WTC11 (cell line): Measurements from ENCODE around the gene DHRS7B. TPM values are rescaled to one million over a fixed set of nuclear protein-coding genes. Genes with fewer than 3 reads are reported as not detected.

Source experiments
- ATAC-seq: fragments of 200-7000 bp; cut with Tn5 transposase; 2 replicates; pipeline ENCODE4 v1.10.0; 2021; ENCODE audit warnings: mild to moderate bottlenecking, moderate library complexity
- CTCF ChIA-PET: fragments of 300-600 bp; sonication (Branson Sonifier 250); formaldehyde crosslinking; loops from one replicate; lab custom pipeline; 2021; ENCODE audit warnings: antibody characterized with exemption; lab: Charles Lee
- POLR2A ChIA-PET: fragments of 350-600 bp; sonication (Branson Sonifier 250); formaldehyde crosslinking; loops from one replicate; lab custom pipeline; 2021; ENCODE audit warnings: antibody characterized with exemption; lab: Charles Lee
- DNase-seq: peaks from one replicate; pipeline ENCODE4 v3.0.0; 2021; ENCODE audit warnings: low spot score
- H3K27ac Mint-ChIP-seq: 2 replicates; pipeline ENCODE4 v1.8.0; 2021; ENCODE audit warnings: mixed read lengths
- H3K27me3 Mint-ChIP-seq: 2 replicates; pipeline ENCODE4 v1.8.0; 2021; ENCODE audit warnings: low read depth, mild to moderate bottlenecking, moderate library complexity, mixed read lengths
- H3K36me3 Mint-ChIP-seq: 2 replicates; pipeline ENCODE4 v1.8.0; 2021; ENCODE audit warnings: mixed read lengths
- H3K4me1 Mint-ChIP-seq: 2 replicates; pipeline ENCODE4 v1.8.0; 2022; ENCODE audit warnings: mixed read lengths
- H3K4me3 Mint-ChIP-seq: 2 replicates; pipeline ENCODE4 v1.8.0; 2021; ENCODE audit warnings: mild to moderate bottlenecking, moderate library complexity, mixed read lengths
- H3K9me3 Mint-ChIP-seq: 2 replicates; pipeline ENCODE4 v1.8.0; 2021; ENCODE audit warnings: mixed read lengths
- FOXK1 ChIP-seq: sonication (generic); formaldehyde crosslinking; IDR thresholded peaks from 2 replicates; pipeline ENCODE4 v1.8.0; 2022; ENCODE audit warnings: mild to moderate bottlenecking, moderate library complexity, missing genetic modification reagents
- GRHL2 ChIP-seq: fragments of 250-450 bp; sonication (Bioruptor Pico); IDR thresholded peaks from 2 replicates; pipeline ENCODE4 v1.8.0; 2022; ENCODE audit warnings: mild to moderate bottlenecking, moderate library complexity; ENCODE audit not compliant: insufficient replicate concordance, severe bottlenecking
- GTF2I ChIP-seq: fragments of 250-450 bp; sonication (Bioruptor Pico); conservative IDR thresholded peaks from 2 replicates; pipeline ENCODE4 v1.4.0; 2021; ENCODE audit warnings: mild to moderate bottlenecking
- MXD4 ChIP-seq: fragments of 250-450 bp; sonication (Bioruptor Pico); IDR thresholded peaks from 2 replicates; pipeline ENCODE4 v1.8.0; 2021; ENCODE audit warnings: mild to moderate bottlenecking, moderate library complexity, borderline replicate concordance
- TEAD1 ChIP-seq: sonication (generic); formaldehyde crosslinking; IDR thresholded peaks from 2 replicates; pipeline ENCODE4 v1.8.0; 2022; ENCODE audit warnings: mild to moderate bottlenecking, missing genetic modification reagents
- total RNA-seq: library from RNA; stranded (reverse); gene quantifications from 3 replicates; pipeline ENCODE4 v1.2.3, GENCODE V29; 2021
- TF ChIP-seq, protein P1 (sequence below): sonication (generic); formaldehyde crosslinking; IDR thresholded peaks from 2 replicates; pipeline ENCODE4 v1.8.1; 2022; ENCODE audit warnings: mild to moderate bottlenecking, missing genetic modification reagents, moderate library complexity, borderline replicate concordance
- TF ChIP-seq, protein P2 (sequence below): fragments of 200-600 bp; IDR thresholded peaks from 2 replicates; pipeline ENCODE4 v1.8.0; 2022; ENCODE audit warnings: antibody characterized with exemption
- TF ChIP-seq, protein P3 (sequence below): sonication (generic); formaldehyde crosslinking; IDR thresholded peaks from 2 replicates; pipeline ENCODE4 v1.8.1; 2023; ENCODE audit warnings: mild to moderate bottlenecking, missing genetic modification reagents, moderate library complexity
- TF ChIP-seq, protein P4 (sequence below): sonication (generic); formaldehyde crosslinking; conservative IDR thresholded peaks from 2 replicates; pipeline ENCODE4 v1.8.1; 2022; ENCODE audit warnings: mild to moderate bottlenecking, missing genetic modification reagents
- TF ChIP-seq, protein P5 (sequence below): fragments of 250-450 bp; sonication (Bioruptor Pico); IDR thresholded peaks from 2 replicates; pipeline ENCODE4 v1.8.0; 2021; ENCODE audit warnings: mild to moderate bottlenecking
- TF ChIP-seq, protein P6 (sequence below): sonication (generic); formaldehyde crosslinking; IDR thresholded peaks from 2 replicates; pipeline ENCODE4 v1.8.0; 2022; ENCODE audit warnings: mild to moderate bottlenecking, missing genetic modification reagents
- TF ChIP-seq, protein P7 (sequence below): sonication (generic); formaldehyde crosslinking; IDR thresholded peaks from 2 replicates; pipeline ENCODE4 v1.8.0; 2023; ENCODE audit warnings: missing genetic modification reagents, mild to moderate bottlenecking, borderline replicate concordance
- TF ChIP-seq, protein P8 (sequence below): fragments of 250-450 bp; sonication (Bioruptor Pico); IDR thresholded peaks from 2 replicates; pipeline ENCODE4 v1.9.0; 2021; ENCODE audit warnings: mild to moderate bottlenecking
- TF ChIP-seq, protein P9 (sequence below): sonication (generic); formaldehyde crosslinking; IDR thresholded peaks from 2 replicates; pipeline ENCODE4 v1.8.1; 2023; ENCODE audit warnings: mild to moderate bottlenecking, missing genetic modification reagents, moderate library complexity
- TF ChIP-seq, protein P10 (sequence below): sonication (generic); formaldehyde crosslinking; IDR thresholded peaks from 2 replicates; pipeline ENCODE4 v1.8.0; 2022; ENCODE audit warnings: mild to moderate bottlenecking, missing genetic modification reagents

The DHRS7B gene
- total RNA-seq, 1 experiment from 2014 or later, result 15.6 TPM

DNA sequence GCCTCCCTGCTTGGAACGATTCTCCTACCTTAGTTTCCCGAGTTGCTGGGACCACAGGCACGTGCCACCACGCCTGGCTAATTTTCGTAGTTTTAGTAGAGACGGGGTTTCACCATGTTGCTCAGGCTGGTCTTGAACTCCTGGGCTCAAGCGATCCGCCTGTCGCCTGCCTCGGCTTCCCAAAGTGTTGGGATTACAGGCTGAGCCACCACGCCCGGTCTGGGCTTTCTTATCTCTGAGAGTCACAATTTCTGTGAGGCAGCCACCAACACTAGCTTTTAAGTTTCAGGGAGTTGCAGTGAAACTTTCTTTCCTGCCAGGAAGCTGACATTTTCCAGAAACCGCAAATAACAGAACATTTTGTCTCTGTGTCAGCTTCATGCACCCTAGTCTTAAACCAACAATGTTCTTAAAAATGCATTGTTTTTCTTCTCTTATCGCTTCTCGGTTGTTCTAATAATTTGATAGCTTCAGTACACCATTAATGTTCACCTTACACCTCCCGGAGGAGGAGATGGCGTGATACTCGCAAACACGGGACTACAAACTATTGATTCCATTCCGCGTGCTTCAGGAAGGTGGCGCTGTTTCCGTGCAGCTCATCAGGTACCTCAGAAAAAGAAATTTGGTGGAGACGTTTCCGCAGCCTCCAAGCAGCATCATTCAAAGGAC is 7.4 kb upstream of the DHRS7B start:
- H3K27me3 Mint-ChIP-seq, result peaks cover 3% of the 10 kb centered on the region; the same call in 1 of the 2 replicates
- no peaks in the 10 kb centered on the region for H3K9me3 Mint-ChIP-seq
- 0 out of 2 replicates have a peak overlapping the region, but pooled peaks have one; percentile 17 for H3K4me3 Mint-ChIP-seq
- POLR2A ChIA-PET, result interaction anchor here (0.9 to 2.2 kb wide), 3 partner anchors 13 to 76 kb away, joined by 5 to 7 read pairs (median 5); partner anchors contain the start of gene USP22
- DNase-seq, result peak; percentile 70
- H3K27ac Mint-ChIP-seq, result peak overlapping the region; percentile 24; the same call in 1 of the 2 replicates
- peak; percentile 86 for ATAC-seq
- H3K4me1 Mint-ChIP-seq, result peaks cover 18% of the 10 kb centered on the region
- CTCF ChIA-PET, result interaction anchor here (0.6 to 3.3 kb wide), 36 partner anchors 8 to 1723 kb away, joined by 3 to 31 read pairs (median 4); partner anchors contain the start of gene NATD1
- no peaks in the 10 kb centered on the region for H3K36me3 Mint-ChIP-seq
- TF ChIP-seq, protein P1, sequence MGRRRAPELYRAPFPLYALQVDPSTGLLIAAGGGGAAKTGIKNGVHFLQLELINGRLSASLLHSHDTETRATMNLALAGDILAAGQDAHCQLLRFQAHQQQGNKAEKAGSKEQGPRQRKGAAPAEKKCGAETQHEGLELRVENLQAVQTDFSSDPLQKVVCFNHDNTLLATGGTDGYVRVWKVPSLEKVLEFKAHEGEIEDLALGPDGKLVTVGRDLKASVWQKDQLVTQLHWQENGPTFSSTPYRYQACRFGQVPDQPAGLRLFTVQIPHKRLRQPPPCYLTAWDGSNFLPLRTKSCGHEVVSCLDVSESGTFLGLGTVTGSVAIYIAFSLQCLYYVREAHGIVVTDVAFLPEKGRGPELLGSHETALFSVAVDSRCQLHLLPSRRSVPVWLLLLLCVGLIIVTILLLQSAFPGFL (CRISPR knock-in tag), result no peak
- TF ChIP-seq GRHL2 (CRISPR knock-in tag) (no peak), TEAD1 (CRISPR knock-in tag) (no peak; the same call in 1 of the 2 replicates)
- TF ChIP-seq, protein P2, sequence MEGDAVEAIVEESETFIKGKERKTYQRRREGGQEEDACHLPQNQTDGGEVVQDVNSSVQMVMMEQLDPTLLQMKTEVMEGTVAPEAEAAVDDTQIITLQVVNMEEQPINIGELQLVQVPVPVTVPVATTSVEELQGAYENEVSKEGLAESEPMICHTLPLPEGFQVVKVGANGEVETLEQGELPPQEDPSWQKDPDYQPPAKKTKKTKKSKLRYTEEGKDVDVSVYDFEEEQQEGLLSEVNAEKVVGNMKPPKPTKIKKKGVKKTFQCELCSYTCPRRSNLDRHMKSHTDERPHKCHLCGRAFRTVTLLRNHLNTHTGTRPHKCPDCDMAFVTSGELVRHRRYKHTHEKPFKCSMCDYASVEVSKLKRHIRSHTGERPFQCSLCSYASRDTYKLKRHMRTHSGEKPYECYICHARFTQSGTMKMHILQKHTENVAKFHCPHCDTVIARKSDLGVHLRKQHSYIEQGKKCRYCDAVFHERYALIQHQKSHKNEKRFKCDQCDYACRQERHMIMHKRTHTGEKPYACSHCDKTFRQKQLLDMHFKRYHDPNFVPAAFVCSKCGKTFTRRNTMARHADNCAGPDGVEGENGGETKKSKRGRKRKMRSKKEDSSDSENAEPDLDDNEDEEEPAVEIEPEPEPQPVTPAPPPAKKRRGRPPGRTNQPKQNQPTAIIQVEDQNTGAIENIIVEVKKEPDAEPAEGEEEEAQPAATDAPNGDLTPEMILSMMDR, result peak; percentile 65
- TF ChIP-seq, protein P3, sequence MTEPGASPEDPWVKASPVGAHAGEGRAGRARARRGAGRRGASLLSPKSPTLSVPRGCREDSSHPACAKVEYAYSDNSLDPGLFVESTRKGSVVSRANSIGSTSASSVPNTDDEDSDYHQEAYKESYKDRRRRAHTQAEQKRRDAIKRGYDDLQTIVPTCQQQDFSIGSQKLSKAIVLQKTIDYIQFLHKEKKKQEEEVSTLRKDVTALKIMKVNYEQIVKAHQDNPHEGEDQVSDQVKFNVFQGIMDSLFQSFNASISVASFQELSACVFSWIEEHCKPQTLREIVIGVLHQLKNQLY (CRISPR knock-in tag), result no peak

DNA sequence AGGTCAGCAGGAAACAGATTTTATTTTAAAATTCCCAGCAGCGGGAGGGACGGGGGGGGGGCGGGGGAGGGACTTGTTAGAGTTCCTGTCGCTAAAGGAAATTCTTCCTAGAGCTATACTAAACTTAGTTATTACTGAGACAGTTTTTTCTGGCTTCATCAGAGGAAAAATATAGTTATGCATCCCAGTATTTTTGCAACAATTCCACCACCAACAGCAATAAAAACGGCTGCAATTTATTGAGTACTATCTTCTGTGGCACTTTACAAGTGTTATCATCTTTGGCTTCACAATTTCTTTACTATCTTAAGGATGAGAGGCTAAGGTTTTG is 6.9 kb upstream of the DHRS7B start:
- H3K9me3 Mint-ChIP-seq, result no peaks in the 10 kb centered on the region
- no peaks in the 10 kb centered on the region for H3K36me3 Mint-ChIP-seq
- DNase-seq (no peak), ATAC-seq (no peak)
- POLR2A ChIA-PET, result interaction anchor here (1.4 to 2.2 kb wide), 2 partner anchors 21 to 76 kb away, joined by 5 read pairs; partner anchors contain the start of gene USP22
- peaks cover 22% of the 10 kb centered on the region for H3K4me1 Mint-ChIP-seq
- TF ChIP-seq, protein P4, sequence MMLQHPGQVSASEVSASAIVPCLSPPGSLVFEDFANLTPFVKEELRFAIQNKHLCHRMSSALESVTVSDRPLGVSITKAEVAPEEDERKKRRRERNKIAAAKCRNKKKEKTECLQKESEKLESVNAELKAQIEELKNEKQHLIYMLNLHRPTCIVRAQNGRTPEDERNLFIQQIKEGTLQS (CRISPR knock-in tag), result no peak
- TF ChIP-seq, protein P5, sequence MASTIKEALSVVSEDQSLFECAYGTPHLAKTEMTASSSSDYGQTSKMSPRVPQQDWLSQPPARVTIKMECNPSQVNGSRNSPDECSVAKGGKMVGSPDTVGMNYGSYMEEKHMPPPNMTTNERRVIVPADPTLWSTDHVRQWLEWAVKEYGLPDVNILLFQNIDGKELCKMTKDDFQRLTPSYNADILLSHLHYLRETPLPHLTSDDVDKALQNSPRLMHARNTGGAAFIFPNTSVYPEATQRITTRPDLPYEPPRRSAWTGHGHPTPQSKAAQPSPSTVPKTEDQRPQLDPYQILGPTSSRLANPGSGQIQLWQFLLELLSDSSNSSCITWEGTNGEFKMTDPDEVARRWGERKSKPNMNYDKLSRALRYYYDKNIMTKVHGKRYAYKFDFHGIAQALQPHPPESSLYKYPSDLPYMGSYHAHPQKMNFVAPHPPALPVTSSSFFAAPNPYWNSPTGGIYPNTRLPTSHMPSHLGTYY (CRISPR knock-in tag), result no peak
- H3K27me3 Mint-ChIP-seq, result no peaks in the 10 kb centered on the region
- CTCF ChIA-PET, result interaction anchor here (0.6 to 3.3 kb wide), 23 partner anchors 8 to 248 kb away, joined by 3 to 31 read pairs (median 4); no protein-coding TSS in a partner anchor
- H3K27ac Mint-ChIP-seq, result no peak overlapping the region
- H3K4me3 Mint-ChIP-seq, result no peak overlapping the region

DNA sequence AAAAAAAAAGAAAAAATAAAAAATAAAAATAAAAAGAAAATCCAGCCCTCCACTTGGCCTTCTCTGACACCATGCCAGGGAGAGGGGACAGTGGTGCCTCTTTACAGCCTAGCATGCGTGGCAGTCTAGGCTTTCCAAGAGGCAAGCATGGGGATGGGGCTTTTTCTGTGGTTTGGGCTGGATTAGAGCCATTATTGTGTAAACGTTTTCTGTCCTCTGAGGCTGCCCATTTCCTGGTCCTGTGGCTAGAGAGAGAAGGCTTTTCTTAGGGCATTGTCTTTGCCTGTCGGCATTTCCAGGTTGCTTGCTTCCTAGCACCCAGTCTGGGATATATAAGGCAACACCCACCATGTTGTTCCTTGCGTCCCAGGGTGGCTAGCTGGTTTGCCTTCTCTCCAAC is 2.7 kb upstream of the DHRS7B start:
- ChIA-PET CTCF (no interaction called here), POLR2A (no interaction called here)
- H3K4me3 Mint-ChIP-seq, result no peak overlapping the region
- H3K4me1 Mint-ChIP-seq, result peaks cover 42% of the 10 kb centered on the region
- 0 out of 2 replicates have a peak, but pooled peaks cover 2% of the 10 kb centered on the region for H3K27me3 Mint-ChIP-seq
- peak overlapping the region; percentile 74; the same call in 1 of the 2 replicates for H3K27ac Mint-ChIP-seq
- ATAC-seq, result no peak
- DNase-seq, result no peak
- no peaks in the 10 kb centered on the region for H3K36me3 Mint-ChIP-seq
- H3K9me3 Mint-ChIP-seq, result no peaks in the 10 kb centered on the region; the same call in 1 of the 2 replicates
- no peak for TF ChIP-seq FOXK1
- TF ChIP-seq, protein P6, sequence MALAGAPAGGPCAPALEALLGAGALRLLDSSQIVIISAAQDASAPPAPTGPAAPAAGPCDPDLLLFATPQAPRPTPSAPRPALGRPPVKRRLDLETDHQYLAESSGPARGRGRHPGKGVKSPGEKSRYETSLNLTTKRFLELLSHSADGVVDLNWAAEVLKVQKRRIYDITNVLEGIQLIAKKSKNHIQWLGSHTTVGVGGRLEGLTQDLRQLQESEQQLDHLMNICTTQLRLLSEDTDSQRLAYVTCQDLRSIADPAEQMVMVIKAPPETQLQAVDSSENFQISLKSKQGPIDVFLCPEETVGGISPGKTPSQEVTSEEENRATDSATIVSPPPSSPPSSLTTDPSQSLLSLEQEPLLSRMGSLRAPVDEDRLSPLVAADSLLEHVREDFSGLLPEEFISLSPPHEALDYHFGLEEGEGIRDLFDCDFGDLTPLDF (CRISPR knock-in tag), result no peak
- TF ChIP-seq, protein P7, sequence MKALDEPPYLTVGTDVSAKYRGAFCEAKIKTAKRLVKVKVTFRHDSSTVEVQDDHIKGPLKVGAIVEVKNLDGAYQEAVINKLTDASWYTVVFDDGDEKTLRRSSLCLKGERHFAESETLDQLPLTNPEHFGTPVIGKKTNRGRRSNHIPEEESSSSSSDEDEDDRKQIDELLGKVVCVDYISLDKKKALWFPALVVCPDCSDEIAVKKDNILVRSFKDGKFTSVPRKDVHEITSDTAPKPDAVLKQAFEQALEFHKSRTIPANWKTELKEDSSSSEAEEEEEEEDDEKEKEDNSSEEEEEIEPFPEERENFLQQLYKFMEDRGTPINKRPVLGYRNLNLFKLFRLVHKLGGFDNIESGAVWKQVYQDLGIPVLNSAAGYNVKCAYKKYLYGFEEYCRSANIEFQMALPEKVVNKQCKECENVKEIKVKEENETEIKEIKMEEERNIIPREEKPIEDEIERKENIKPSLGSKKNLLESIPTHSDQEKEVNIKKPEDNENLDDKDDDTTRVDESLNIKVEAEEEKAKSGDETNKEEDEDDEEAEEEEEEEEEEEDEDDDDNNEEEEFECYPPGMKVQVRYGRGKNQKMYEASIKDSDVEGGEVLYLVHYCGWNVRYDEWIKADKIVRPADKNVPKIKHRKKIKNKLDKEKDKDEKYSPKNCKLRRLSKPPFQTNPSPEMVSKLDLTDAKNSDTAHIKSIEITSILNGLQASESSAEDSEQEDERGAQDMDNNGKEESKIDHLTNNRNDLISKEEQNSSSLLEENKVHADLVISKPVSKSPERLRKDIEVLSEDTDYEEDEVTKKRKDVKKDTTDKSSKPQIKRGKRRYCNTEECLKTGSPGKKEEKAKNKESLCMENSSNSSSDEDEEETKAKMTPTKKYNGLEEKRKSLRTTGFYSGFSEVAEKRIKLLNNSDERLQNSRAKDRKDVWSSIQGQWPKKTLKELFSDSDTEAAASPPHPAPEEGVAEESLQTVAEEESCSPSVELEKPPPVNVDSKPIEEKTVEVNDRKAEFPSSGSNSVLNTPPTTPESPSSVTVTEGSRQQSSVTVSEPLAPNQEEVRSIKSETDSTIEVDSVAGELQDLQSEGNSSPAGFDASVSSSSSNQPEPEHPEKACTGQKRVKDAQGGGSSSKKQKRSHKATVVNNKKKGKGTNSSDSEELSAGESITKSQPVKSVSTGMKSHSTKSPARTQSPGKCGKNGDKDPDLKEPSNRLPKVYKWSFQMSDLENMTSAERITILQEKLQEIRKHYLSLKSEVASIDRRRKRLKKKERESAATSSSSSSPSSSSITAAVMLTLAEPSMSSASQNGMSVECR (CRISPR knock-in tag), result no peak
- TF ChIP-seq MXD4, result no peak
- TF ChIP-seq, protein P8, sequence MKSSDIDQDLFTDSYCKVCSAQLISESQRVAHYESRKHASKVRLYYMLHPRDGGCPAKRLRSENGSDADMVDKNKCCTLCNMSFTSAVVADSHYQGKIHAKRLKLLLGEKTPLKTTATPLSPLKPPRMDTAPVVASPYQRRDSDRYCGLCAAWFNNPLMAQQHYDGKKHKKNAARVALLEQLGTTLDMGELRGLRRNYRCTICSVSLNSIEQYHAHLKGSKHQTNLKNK (CRISPR knock-in tag), result no peak
- TF ChIP-seq GTF2I, result no peak
- TF ChIP-seq, protein P9, sequence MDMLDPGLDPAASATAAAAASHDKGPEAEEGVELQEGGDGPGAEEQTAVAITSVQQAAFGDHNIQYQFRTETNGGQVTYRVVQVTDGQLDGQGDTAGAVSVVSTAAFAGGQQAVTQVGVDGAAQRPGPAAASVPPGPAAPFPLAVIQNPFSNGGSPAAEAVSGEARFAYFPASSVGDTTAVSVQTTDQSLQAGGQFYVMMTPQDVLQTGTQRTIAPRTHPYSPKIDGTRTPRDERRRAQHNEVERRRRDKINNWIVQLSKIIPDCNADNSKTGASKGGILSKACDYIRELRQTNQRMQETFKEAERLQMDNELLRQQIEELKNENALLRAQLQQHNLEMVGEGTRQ (CRISPR knock-in tag), result no peak
- TF ChIP-seq, protein P10, sequence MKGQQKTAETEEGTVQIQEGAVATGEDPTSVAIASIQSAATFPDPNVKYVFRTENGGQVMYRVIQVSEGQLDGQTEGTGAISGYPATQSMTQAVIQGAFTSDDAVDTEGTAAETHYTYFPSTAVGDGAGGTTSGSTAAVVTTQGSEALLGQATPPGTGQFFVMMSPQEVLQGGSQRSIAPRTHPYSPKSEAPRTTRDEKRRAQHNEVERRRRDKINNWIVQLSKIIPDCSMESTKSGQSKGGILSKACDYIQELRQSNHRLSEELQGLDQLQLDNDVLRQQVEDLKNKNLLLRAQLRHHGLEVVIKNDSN (CRISPR knock-in tag), result no peak
